GM23248 (cell line): ENCODE results near the gene ZNF462. TPM values are rescaled to one million over a fixed set of nuclear protein-coding genes. Genes with fewer than 3 reads are reported as not detected.

Experiments used
- DNase-seq: peaks from one replicate; pipeline ENCODE4 v3.0.0-alpha.2; 2015
- H2AFZ ChIP-seq: fragments of 200-600 bp; sonication (generic); 2 replicates; pipeline ENCODE4 v1.6.1; 2016; ENCODE audit warnings: antibody characterized with exemption
- H3F3A ChIP-seq: fragments of 200-600 bp; sonication (generic); 2 replicates; pipeline ENCODE4 v1.6.1; 2016; ENCODE audit warnings: mild to moderate bottlenecking, antibody characterized with exemption, mixed run types; ENCODE audit not compliant: insufficient read depth
- H3K27ac ChIP-seq: fragments of 200-600 bp; sonication (generic); 2 replicates; pipeline ENCODE4 v1.5.1; 2016; ENCODE audit warnings: mild to moderate bottlenecking
- H3K27me3 ChIP-seq: fragments of 200-600 bp; sonication (generic); replicated peaks from 2 replicates; pipeline ENCODE4 v1.6.1; 2016; ENCODE audit warnings: mild to moderate bottlenecking; ENCODE audit not compliant: insufficient read depth
- H3K36me3 ChIP-seq: fragments of 200-600 bp; sonication (generic); 2 replicates; pipeline ENCODE4 v1.6.1; 2016; ENCODE audit warnings: low read depth, mild to moderate bottlenecking
- H3K4me1 ChIP-seq: fragments of 200-600 bp; sonication (generic); 2 replicates; pipeline ENCODE4 v1.6.1; 2016; ENCODE audit warnings: mild to moderate bottlenecking; ENCODE audit not compliant: insufficient read depth
- H3K4me2 ChIP-seq: fragments of 200-600 bp; sonication (generic); one replicate; pipeline ENCODE4 v1.6.1; 2016; ENCODE audit warnings: mild to moderate bottlenecking; ENCODE audit not compliant: unreplicated experiment
- H3K4me3 ChIP-seq: fragments of 200-600 bp; sonication (generic); 2 replicates; pipeline ENCODE4 v1.5.1; 2016; ENCODE audit warnings: mild to moderate bottlenecking
- H3K79me2 ChIP-seq: fragments of 200-600 bp; sonication (generic); 2 replicates; pipeline ENCODE4 v1.6.1; 2016; ENCODE audit warnings: mild to moderate bottlenecking; ENCODE audit not compliant: insufficient read depth
- H3K9ac ChIP-seq: fragments of 200-600 bp; sonication (generic); 2 replicates; pipeline ENCODE4 v1.6.1; 2016; ENCODE audit warnings: mild to moderate bottlenecking
- H3K9me2 ChIP-seq: fragments of 200-600 bp; sonication (generic); 2 replicates; pipeline ENCODE4 v1.6.1; 2016; ENCODE audit warnings: mixed run types, mild to moderate bottlenecking, moderate library complexity; ENCODE audit not compliant: insufficient read depth
- H3K9me3 ChIP-seq: fragments of 200-600 bp; sonication (generic); one replicate; pipeline ENCODE4 v1.6.1; 2017; ENCODE audit warnings: low read depth
- H4K20me1 ChIP-seq: fragments of 200-600 bp; sonication (generic); 2 replicates; pipeline ENCODE4 v1.6.0; 2016; ENCODE audit not compliant: insufficient read depth
- EZH2 ChIP-seq: fragments of 200-600 bp; sonication (generic); IDR thresholded peaks from 2 replicates; pipeline ENCODE4 v1.6.1; 2018; ENCODE audit warnings: antibody characterized with exemption, mild to moderate bottlenecking; ENCODE audit not compliant: insufficient read depth, poor library complexity, severe bottlenecking
- EZH2phosphoT487 ChIP-seq: fragments of 200-600 bp; sonication (generic); IDR thresholded peaks from 2 replicates; pipeline ENCODE4 v1.6.1; 2018; ENCODE audit warnings: antibody characterized with exemption, moderate library complexity, mild to moderate bottlenecking, low read depth; ENCODE audit not compliant: insufficient read depth
- WGBS, 2 experiments: methylation state at CpG; one replicate each; pipeline ENCODE4 v1.1.6; 2015 to 2017; ENCODE audit warnings: low lambda C conversion rate in 2 of 2, low coverage in 1 of 2; ENCODE audit errors: missing lambda C conversion rate in 2 of 2; 5-methylcytosine and 5-hydroxymethylcytosine counted together
- in situ Hi-C: fragments of 300-500 bp; cut with MboI; formaldehyde crosslinking; loops from 2 replicates; pipeline ENCODE4 v1.15.0; 2020
- polyA plus RNA-seq: library from polyadenylated mRNA; unstranded; fragments of >200 nt; fragmentation: Nextera tagmentation; extraction: Ambion mirVana; gene quantifications from 2 replicates; pipeline ENCODE4 v1.2.1, GENCODE V29; 2016
- total RNA-seq: library from RNA; depleted of rRNA; stranded (reverse); fragments of >200 nt; shearing (Covaris generic); gene quantifications from 2 replicates; pipeline ENCODE4 v1.2.3, GENCODE V29; 2014

ZNF462 gene
- total and polyA plus RNA-seq, 2 experiments from 2014 or later = 1.1 to 5.0 TPM

GRCh38 chr9:106927916-106928315 lies 65.0 kb downstream of the ZNF462 start:
- H3K27ac ChIP-seq = no peak overlapping the region
- no peak overlapping the region for H3K9ac ChIP-seq
- 91 to 97% methylated on average over 5 of the region's 5 CpGs for WGBS, 2 experiments
- no peak overlapping the region for H3K4me2 ChIP-seq
- no peak for TF ChIP-seq EZH2phosphoT487
- no peak for TF ChIP-seq EZH2
- no peaks in the 10 kb centered on the region for H3K9me2 ChIP-seq
- no peak overlapping the region for H2AFZ ChIP-seq
- H3K79me2 ChIP-seq = no peaks in the 10 kb centered on the region
- no peaks in the 10 kb centered on the region for H4K20me1 ChIP-seq
- no peaks in the 10 kb centered on the region for H3K9me3 ChIP-seq
- H3K27me3 ChIP-seq = no peaks in the 10 kb centered on the region
- no peaks in the 10 kb centered on the region for H3F3A ChIP-seq
- H3K36me3 ChIP-seq = no peaks in the 10 kb centered on the region
- H3K4me1 ChIP-seq = no peaks in the 10 kb centered on the region
- H3K4me3 ChIP-seq = no peak overlapping the region
- in situ Hi-C loops = no loop called here
- DNase-seq = peak; percentile 27

- no peaks in the 10 kb centered on the region for H3K79me2 ChIP-seq
- H3K9me2 ChIP-seq = no peaks in the 10 kb centered on the region
- TF ChIP-seq EZH2 = no peak
- TF ChIP-seq EZH2phosphoT487 = no peak
- H3K36me3 ChIP-seq = no peaks in the 10 kb centered on the region
- no peak for DNase-seq
- no peaks in the 10 kb centered on the region for H3F3A ChIP-seq
- H3K9ac ChIP-seq = no peak overlapping the region
- H3K27ac ChIP-seq = no peak overlapping the region
- in situ Hi-C loops = no loop called here
- no peak overlapping the region for H3K4me2 ChIP-seq
- H4K20me1 ChIP-seq = no peaks in the 10 kb centered on the region
- H3K4me3 ChIP-seq = no peak overlapping the region
- WGBS, 2 experiments = 97 to 98% methylated on average over 18 of the region's 18 CpGs
- H3K27me3 ChIP-seq = no peaks in the 10 kb centered on the region
- no peaks in the 10 kb centered on the region for H3K4me1 ChIP-seq
- H3K9me3 ChIP-seq = no peaks in the 10 kb centered on the region
- no peak overlapping the region for H2AFZ ChIP-seq
Observed at GRCh38 chr9:106928350-106928749, 65.4 kb downstream of the ZNF462 start.

- Histone ChIP-seq H3K9ac (no peak overlapping the region), H3K27me3 (no peaks in the 10 kb centered on the region), H3K27ac (no peak overlapping the region), H3K4me3 (no peak overlapping the region), H3K4me1 (no peaks in the 10 kb centered on the region), H3K9me3 (no peaks in the 10 kb centered on the region), H3K4me2 (no peak overlapping the region), H2AFZ (no peak overlapping the region), H3F3A (no peaks in the 10 kb centered on the region), H4K20me1 (no peaks in the 10 kb centered on the region), H3K9me2 (no peaks in the 10 kb centered on the region), H3K79me2 (no peaks in the 10 kb centered on the region), H3K36me3 (no peaks in the 10 kb centered on the region)
- DNase-seq = no peak
- WGBS, 2 experiments = 71 to 73% methylated on average over 11 of the region's 11 CpGs
- in situ Hi-C loops = no loop called here
- TF ChIP-seq EZH2 (no peak), EZH2phosphoT487 (no peak)
Observed at GRCh38 chr9:106929471-106930177, 66.7 kb downstream of the ZNF462 start.

GRCh38 chr9:106930477-106930876 lies 67.5 kb downstream of the ZNF462 start:
- no peaks in the 10 kb centered on the region for H3K9me2 ChIP-seq
- H3K27me3 ChIP-seq = no peaks in the 10 kb centered on the region
- WGBS, 2 experiments = 96 to 99% methylated on average over 8 of the region's 8 CpGs
- no peak for DNase-seq
- in situ Hi-C loops = no loop called here
- no peaks in the 10 kb centered on the region for H3K79me2 ChIP-seq
- no peak overlapping the region for H2AFZ ChIP-seq
- H3K4me2 ChIP-seq = no peak overlapping the region
- TF ChIP-seq EZH2phosphoT487 (no peak), EZH2 (no peak)
- H3K36me3 ChIP-seq = no peaks in the 10 kb centered on the region
- no peak overlapping the region for H3K4me3 ChIP-seq
- no peaks in the 10 kb centered on the region for H3F3A ChIP-seq
- no peaks in the 10 kb centered on the region for H3K4me1 ChIP-seq
- H4K20me1 ChIP-seq = no peaks in the 10 kb centered on the region
- H3K9me3 ChIP-seq = no peaks in the 10 kb centered on the region
- H3K27ac ChIP-seq = no peak overlapping the region
- H3K9ac ChIP-seq = no peak overlapping the region
